Adipose tissue (tissue), 3 donors: ENCODE data around the gene CERCAM. TPM values are rescaled to one million over a fixed set of nuclear protein-coding genes. Genes with fewer than 3 reads are reported as not detected.
"Not testable (repeated sequence)": the region's sequence is repeated elsewhere in the genome, so short reads cannot be mapped to it uniquely, and the experiment has no call there.

ENCODE experiments used
- H3K27ac ChIP-seq: one replicate; pipeline ENCODE4 v1.5.1; 2013; ENCODE audit warnings: low read depth, low read length
- WGBS, 3 donors: extraction: QIAGEN DNeasy Blood & Tissue Kit; methylation state at CpG; one replicate each; pipeline ENCODE4 v1.1.7; 2013; 5-methylcytosine and 5-hydroxymethylcytosine counted together
- polyA plus RNA-seq, 3 donors: library from polyadenylated mRNA; stranded (reverse); fragments of 200-250 nt; gene quantifications; one replicate each; pipeline ENCODE4 v1.2.3, GENCODE V29; 2013
- donor health status: healthy with polysubstance abuse.
- donor health status: Bipolar disorder and iron deficiency.
- donor health status: healthy.

CERCAM gene
- polyA plus RNA-seq, 3 donors = 13.8 to 59.4 (median 19.8) TPM

- no peak overlapping the region for H3K27ac ChIP-seq
- 30 to 34% (median 32%) methylated on average over 12 of the region's 12 CpGs for WGBS, 3 donors
Measured at GRCh38 chr9:128438343-128439109, 17.9 kb downstream of the CERCAM start.

DNA sequence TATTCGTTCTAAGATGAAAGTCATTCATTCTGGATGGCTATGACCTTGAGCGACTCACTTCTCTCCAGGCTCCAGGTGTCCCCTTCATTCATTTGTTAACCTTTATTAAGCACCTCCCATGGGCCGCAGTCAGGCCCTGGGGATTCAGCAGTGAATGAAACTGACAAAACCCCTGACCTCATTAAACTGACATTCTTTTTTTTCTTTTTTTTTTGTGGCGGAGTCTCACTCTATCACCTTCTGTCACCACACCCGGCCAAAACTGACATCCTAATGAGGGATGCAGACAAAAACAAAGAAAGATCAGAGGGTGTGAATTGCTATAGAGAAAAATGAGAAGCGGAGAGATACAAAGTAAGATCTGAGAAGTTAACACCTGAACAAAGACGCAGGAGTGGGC, 18.6 kb downstream of the CERCAM start:
- WGBS, 3 donors = 65 to 86% (median 81%) methylated on average over 7 of the region's 7 CpGs
- no peak overlapping the region for H3K27ac ChIP-seq

DNA sequence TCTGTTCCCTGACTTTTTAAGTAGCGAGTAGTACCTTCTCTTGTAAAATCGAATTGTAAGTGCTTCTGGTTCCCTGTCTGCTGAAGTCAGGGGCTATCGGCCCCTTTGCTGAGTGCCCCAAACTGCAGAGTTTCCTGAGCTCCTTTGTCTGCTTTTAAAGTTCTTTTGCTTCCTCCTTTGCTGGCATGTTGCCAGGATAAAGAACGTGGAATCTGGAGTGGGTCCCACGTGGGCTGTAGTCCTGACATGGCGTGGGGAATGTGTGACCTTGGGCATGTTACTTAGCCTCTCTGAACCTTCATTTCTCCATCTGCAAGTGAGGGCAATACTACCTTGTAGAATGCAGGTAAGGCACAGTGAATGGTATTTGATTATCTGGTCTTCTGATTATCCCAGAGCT, 21.5 kb downstream of the CERCAM start:
- WGBS, 3 donors = 26 to 35% (median 28%) methylated on average over 6 of the region's 6 CpGs
- H3K27ac ChIP-seq = no peak overlapping the region

- not testable (repeated sequence) for H3K27ac ChIP-seq
- WGBS, 3 donors = 87 to 96% (median 95%) methylated on average over 5 of the region's 5 CpGs
Measured at GRCh38 chr9:128446505-128446904, 25.8 kb downstream of the CERCAM start.

GRCh38 chr9:128448746-128449145, 28.1 kb downstream of the CERCAM start:
- WGBS, 3 donors = 91 to 100% (median 97%) methylated on average over 2 of the region's 2 CpGs
- H3K27ac ChIP-seq = no peak overlapping the region

DNA sequence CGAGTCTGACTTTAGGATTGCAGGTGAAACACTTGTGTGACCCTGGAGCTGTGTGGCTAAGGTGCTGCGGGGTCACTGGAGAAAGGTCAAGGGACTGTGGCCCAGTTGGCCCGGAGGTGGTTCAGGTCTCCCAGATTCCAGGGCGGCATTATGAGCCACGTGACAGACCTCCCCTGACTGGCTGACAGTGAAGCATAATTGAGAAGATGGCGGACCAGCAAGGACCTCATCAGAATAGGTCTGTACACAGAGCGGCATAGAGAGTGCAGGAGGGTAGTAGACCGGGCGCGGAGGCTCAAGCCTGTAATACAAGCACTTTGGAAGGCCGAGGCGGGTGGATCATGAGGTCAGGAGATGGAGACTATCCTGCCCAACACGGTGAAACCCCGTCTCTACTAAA, 34.3 kb downstream of the CERCAM start:
- WGBS, 3 donors = 76 to 88% (median 87%) methylated on average over 14 of the region's 14 CpGs
- no peak overlapping the region for H3K27ac ChIP-seq

DNA sequence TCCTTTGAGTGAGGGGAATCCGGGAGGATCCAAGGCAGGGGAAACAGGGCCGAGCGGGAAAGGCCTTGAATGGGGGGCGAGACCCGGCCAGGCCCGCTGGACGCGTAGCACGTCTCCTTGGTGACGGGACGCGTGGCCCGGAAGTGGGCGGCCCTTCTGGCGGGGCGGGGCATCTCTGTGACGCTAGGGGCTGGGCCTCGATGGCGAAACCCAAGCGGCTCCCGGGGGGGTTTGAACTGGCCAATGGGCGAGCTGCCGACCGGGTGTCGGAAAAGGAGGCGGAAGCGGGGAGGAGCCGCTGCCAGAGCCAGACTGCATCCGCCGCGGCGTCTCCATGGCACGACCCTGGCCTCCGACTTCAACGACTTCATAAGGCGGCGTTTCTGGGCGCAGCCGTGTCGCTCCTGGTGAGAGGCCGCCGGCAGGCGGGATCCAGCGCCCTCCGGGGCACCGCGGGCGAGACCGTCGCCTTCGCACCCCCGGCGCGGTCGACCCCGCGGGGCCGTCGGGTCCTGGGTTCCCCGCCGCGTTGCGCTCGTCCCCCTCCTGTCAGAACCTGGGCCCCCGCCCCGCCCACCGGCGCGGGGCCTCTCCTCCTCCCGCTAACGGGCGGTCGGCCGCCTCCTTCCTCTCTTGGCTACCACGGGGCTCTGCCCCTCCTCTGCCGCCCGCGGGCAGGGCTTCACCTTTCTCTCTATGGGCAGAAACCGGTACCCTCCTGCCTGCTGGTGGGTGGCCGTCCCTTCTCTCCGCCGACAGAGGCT, 35.4 kb downstream of the CERCAM start, which contains the start of gene ODF2:
Gene ODF2, plus strand, starts transcription at position 158 of the 764 bp plus-strand sequence. Its CDS starts 86 bp downstream, at position 244.
- H3K27ac ChIP-seq = no peak within 1 kb of the TSS

DNA sequence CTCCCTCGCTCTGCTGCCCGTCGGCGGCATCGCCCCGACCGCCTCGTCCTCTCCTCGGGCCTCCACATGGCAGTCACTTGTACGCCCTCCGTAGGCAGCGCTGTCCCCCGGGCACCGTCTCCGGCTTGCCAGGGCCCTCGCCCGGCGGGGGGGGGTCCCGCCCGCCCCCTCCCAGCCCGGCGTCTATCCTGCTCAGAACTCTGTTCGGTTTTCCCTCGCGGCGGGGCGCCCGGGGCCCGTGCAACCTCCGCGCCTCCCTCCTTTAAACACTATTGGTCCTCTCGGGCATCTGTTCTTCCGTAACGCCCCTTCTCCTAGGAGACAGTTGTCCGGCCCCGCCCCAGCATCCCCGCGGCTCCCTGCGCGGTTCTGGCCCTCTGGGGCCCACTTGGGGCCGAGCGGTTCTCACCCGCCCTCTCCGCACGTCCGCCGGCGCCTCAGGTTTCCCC, 36.0 kb downstream of the CERCAM start:
- 0 to 1% (median 0%) methylated on average over 31 to 48 of the region's 48 CpGs for WGBS, 3 donors
- H3K27ac ChIP-seq = no peak overlapping the region

More for the DNA sequence above, 35.4 kb downstream of the CERCAM start, which contains the start of gene ODF2:
- whole genome bisulfite sequencing, 3 donors = 0 to 1% (median 1%) methylated on average over 34 to 82 of the region's 82 CpGs

DNA sequence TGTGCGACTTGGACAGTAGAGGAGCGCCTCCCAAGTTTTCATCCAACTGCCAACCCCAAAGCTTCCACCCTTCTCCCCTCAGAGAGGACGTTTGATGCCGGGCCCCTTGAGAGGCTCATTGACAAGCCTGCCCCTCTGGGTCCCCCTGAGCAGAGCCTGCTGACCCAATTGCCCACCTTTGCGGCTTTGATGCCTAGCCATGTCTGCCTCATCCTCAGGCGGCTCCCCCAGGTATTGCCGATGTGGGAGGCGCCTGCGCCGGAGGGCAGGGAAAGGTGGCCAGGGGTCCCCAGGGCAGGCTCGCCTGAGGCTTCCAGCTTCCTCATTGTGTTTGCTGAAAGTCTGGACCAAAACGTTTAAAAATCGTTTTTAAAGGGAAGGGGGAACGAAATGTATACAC, 36.5 kb downstream of the CERCAM start:
- WGBS, 3 donors = 40 to 43% (median 41%) methylated on average over 14 of the region's 14 CpGs
- H3K27ac ChIP-seq = no peak overlapping the region

GRCh38 chr9:128459011-128459410, 38.4 kb downstream of the CERCAM start:
- no peak overlapping the region for H3K27ac ChIP-seq
- WGBS, 3 donors = 91 to 96% (median 95%) methylated on average over 3 of the region's 3 CpGs

GRCh38 chr9:128469070-128469469, 48.4 kb downstream of the CERCAM start:
- no peak overlapping the region for H3K27ac ChIP-seq
- 85 to 93% (median 92%) methylated on average over 7 of the region's 7 CpGs for WGBS, 3 donors

- no peak overlapping the region for H3K27ac ChIP-seq
- WGBS, 3 donors = 44 to 79% (median 49%) methylated on average over 5 of the region's 5 CpGs
Measured at GRCh38 chr9:128470560-128470959, 49.9 kb downstream of the CERCAM start.

GRCh38 chr9:128473104-128473503, 52.4 kb downstream of the CERCAM start:
- 95 to 100% (median 97%) methylated on average over 5 of the region's 5 CpGs for WGBS, 3 donors
- no peak overlapping the region for H3K27ac ChIP-seq

GRCh38 chr9:128475867-128476266, 55.2 kb downstream of the CERCAM start:
- WGBS, 3 donors = 97 to 99% (median 98%) methylated on average over 7 of the region's 7 CpGs
- no peak overlapping the region for H3K27ac ChIP-seq

- no peak overlapping the region for H3K27ac ChIP-seq
- WGBS, 3 donors = 92 to 100% (median 100%) methylated on average over 1 of the region's 1 CpG
Measured at GRCh38 chr9:128479262-128479661, 58.6 kb downstream of the CERCAM start.

GRCh38 chr9:128481561-128481960, 60.9 kb downstream of the CERCAM start:
- WGBS, 3 donors = 97 to 98% (median 98%) methylated on average over 10 of the region's 10 CpGs
- no peak overlapping the region for H3K27ac ChIP-seq

GRCh38 chr9:128482186-128482585, 61.5 kb downstream of the CERCAM start:
- 94 to 98% (median 97%) methylated on average over 7 of the region's 7 CpGs for WGBS, 3 donors

DNA sequence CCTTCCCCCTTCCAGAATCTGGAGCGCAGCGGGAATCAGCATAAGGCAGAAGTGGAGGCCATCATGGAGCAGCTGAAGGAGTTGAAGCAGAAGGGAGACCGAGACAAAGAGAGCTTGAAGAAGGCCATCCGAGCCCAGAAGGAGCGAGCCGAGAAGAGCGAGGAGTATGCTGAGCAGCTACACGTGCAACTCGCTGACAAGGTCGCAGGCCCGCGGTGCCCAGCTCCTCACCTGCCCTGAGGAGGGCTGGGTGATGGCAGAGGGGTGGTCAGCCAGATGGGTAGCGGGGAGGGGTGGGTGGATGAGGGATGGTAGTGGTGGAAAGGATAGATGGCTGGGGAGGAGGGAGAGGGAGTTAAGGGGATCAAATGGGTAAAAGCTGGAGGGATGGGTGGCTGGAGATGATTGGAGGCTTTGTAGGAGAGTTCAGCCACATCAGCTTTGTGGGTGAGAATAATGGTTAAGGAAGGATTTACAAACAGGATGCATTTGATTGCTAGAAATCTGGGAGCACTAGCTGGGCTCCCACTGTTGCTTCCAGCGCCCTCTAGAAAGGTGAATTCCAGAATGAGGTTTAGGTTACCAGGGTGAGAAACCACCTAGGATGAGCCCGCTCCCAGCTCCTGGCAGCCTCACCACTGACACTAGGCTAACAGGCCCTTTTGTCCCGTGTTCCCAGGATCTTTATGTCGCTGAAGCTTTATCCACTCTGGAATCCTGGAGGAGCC, 64.2 kb downstream of the CERCAM start:
- 92 to 96% (median 94%) methylated on average over 17 of the region's 17 CpGs for WGBS, 3 donors

More at GRCh38 chr9:128482186-128482585, 61.5 kb downstream of the CERCAM start:
- no peak overlapping the region for H3K27ac ChIP-seq

GRCh38 chr9:128485414-128485855, 64.8 kb downstream of the CERCAM start:
- H3K27ac ChIP-seq = no peak overlapping the region
- WGBS, 3 donors = 72 to 91% (median 81%) methylated on average over 7 of the region's 7 CpGs

More for the DNA sequence above, 64.2 kb downstream of the CERCAM start:
- no peak overlapping the region for H3K27ac ChIP-seq
